ENCODE measurements around the gene DCAF10. TPM values are rescaled to one million over a fixed set of nuclear protein-coding genes. Genes with fewer than 3 reads are reported as not detected.
"Not testable (repeated sequence)": the region's sequence is repeated elsewhere in the genome, so short reads cannot be mapped to it uniquely, and the experiment has no call there.

DCAF10 gene
- total RNA-seq, 1 experiment from 2014 or later, result 13.5 TPM

DNA sequence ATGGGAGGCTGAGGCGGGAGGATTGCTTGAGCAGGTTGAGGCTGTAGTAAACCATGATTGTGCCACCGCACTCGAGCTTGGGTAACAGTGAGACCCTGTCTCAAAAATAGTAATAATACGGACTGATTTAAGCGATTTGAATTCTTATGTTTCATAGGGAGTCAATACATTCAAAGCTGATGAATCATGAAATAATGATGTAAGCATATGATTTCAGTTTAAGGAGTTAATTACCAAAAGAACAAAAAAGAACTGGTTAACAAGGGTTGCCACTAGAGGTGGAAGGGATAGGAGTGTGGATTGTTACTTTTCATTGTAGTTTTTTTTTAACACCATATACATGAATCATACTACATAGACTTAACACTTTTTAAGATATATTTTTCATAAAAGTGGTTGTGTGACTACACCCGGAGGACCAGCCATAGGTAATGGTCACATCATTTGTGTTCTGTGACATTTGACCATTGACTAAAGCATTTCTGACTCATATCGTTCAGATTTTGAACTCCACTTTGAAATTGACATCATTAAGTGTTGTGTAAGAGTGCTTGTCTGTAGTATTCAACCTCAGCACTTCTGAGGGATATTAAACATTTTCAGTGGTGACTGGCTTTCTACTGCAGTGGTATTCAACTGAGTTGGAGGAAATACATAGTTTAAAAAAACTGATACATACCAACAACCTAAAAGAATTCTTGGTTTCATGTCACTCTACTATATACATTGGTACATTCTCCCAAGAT, 40.0 kb upstream of the DCAF10 start:
- Mint-ChIP-seq H3K9me3 (ENCODE audit: unreplicated experiment) (no peaks in the 10 kb centered on the region), H3K36me3 (ENCODE audit: insufficient read depth, unreplicated experiment) (peaks cover 10% of the 10 kb centered on the region), H3K27me3 (ENCODE audit: insufficient read depth, unreplicated experiment) (no peaks in the 10 kb centered on the region), H3K4me3 (ENCODE audit: unreplicated experiment) (no peak overlapping the region), H3K27ac (ENCODE audit: unreplicated experiment) (no peak overlapping the region), H3K4me1 (ENCODE audit: low read depth, unreplicated experiment) (peaks cover 6% of the 10 kb centered on the region)
- POLR2A ChIA-PET, result no interaction called here
- H3K9me3 ChIP-seq, result no peaks in the 10 kb centered on the region
- no peak overlapping the region for H3K4me3 ChIP-seq (ENCODE audit: low read depth, low read length)
- H3K27me3 ChIP-seq (replicated peaks; ENCODE audit: control insufficient read depth, insufficient read depth, low read length), result no peaks in the 10 kb centered on the region
- no peaks in the 10 kb centered on the region for H3K4me1 ChIP-seq
- intact Hi-C loops (cut with micrococcal nuclease; ENCODE audit: unreplicated experiment), result no loop called here
- no peaks in the 10 kb centered on the region for H3K36me3 ChIP-seq (ENCODE audit: control insufficient read depth, insufficient read depth, low read length)
- DNase-seq, result no peak
- BruUV-seq (replicated peaks), result no TSS peak
- TF ChIP-seq, protein P1, sequence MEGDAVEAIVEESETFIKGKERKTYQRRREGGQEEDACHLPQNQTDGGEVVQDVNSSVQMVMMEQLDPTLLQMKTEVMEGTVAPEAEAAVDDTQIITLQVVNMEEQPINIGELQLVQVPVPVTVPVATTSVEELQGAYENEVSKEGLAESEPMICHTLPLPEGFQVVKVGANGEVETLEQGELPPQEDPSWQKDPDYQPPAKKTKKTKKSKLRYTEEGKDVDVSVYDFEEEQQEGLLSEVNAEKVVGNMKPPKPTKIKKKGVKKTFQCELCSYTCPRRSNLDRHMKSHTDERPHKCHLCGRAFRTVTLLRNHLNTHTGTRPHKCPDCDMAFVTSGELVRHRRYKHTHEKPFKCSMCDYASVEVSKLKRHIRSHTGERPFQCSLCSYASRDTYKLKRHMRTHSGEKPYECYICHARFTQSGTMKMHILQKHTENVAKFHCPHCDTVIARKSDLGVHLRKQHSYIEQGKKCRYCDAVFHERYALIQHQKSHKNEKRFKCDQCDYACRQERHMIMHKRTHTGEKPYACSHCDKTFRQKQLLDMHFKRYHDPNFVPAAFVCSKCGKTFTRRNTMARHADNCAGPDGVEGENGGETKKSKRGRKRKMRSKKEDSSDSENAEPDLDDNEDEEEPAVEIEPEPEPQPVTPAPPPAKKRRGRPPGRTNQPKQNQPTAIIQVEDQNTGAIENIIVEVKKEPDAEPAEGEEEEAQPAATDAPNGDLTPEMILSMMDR (IDR thresholded peaks at IDR 0.05; ENCODE audit: insufficient read depth in 1 of 2, low read depth in 1 of 2, low read length in 1 of 2, severe bottlenecking in 1 of 2, unreplicated experiment in 1 of 2), result no peak
- CTCF ChIA-PET, result interaction anchor here (0.6 kb wide), 1 partner anchor 376 kb away, joined by 3 read pairs; no protein-coding TSS in a partner anchor

GRCh38 chr9:37761511-37761910, 39.1 kb upstream of the DCAF10 start:
- TF ChIP-seq, protein P1 (IDR thresholded peaks at IDR 0.05; ENCODE audit: insufficient read depth in 1 of 2, low read depth in 1 of 2, low read length in 1 of 2, severe bottlenecking in 1 of 2, unreplicated experiment in 1 of 2), result no peak

DNA sequence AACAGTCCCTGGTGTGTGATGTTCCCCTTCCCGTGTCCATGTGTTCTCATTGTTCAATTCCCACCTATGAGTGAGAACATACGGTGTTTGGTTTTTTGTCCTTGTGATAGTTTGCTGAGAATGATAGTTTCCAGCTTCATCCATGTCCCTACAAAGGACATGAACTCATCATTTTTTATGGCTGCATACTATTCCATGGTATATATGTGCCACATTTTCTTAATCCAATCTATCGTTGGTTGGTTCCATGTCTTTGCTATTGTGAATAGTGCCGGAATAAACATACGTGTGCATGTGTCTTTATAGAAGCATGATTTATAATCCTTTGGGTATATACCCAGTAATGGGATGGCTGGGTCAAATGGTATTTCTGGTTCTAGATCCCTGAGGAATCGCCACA, 35.3 kb upstream of the DCAF10 start:
- H3K27me3 Mint-ChIP-seq (ENCODE audit: insufficient read depth, unreplicated experiment); H3K27ac Mint-ChIP-seq (ENCODE audit: unreplicated experiment); H3K4me1 ChIP-seq; H3K36me3 ChIP-seq (ENCODE audit: control insufficient read depth, insufficient read depth, low read length); H3K27me3 ChIP-seq (replicated peaks; ENCODE audit: control insufficient read depth, insufficient read depth, low read length); H3K4me3 Mint-ChIP-seq (ENCODE audit: unreplicated experiment); H3K9me3 Mint-ChIP-seq (ENCODE audit: unreplicated experiment); BruUV-seq (replicated peaks); H3K4me1 Mint-ChIP-seq (ENCODE audit: low read depth, unreplicated experiment); intact Hi-C loops (cut with micrococcal nuclease; ENCODE audit: unreplicated experiment); DNase-seq; H3K9me3 ChIP-seq; H3K4me3 ChIP-seq (ENCODE audit: low read depth, low read length); CTCF ChIA-PET; POLR2A ChIA-PET: not testable (repeated sequence)
- H3K36me3 Mint-ChIP-seq (ENCODE audit: insufficient read depth, unreplicated experiment), result peaks cover 12% of the 10 kb centered on the region

More at GRCh38 chr9:37761511-37761910, 39.1 kb upstream of the DCAF10 start:
- H3K27me3 ChIP-seq (replicated peaks; ENCODE audit: control insufficient read depth, insufficient read depth, low read length), result no peaks in the 10 kb centered on the region
- no TSS peak for BruUV-seq (replicated peaks)
- Mint-ChIP-seq H3K4me3 (ENCODE audit: unreplicated experiment) (no peak overlapping the region), H3K36me3 (ENCODE audit: insufficient read depth, unreplicated experiment) (peaks cover 12% of the 10 kb centered on the region), H3K27ac (ENCODE audit: unreplicated experiment) (no peak overlapping the region), H3K27me3 (ENCODE audit: insufficient read depth, unreplicated experiment) (no peaks in the 10 kb centered on the region), H3K4me1 (ENCODE audit: low read depth, unreplicated experiment) (peaks cover 6% of the 10 kb centered on the region), H3K9me3 (ENCODE audit: unreplicated experiment) (no peaks in the 10 kb centered on the region)
- H3K36me3 ChIP-seq (ENCODE audit: control insufficient read depth, insufficient read depth, low read length), result no peaks in the 10 kb centered on the region
- ChIA-PET CTCF (no interaction called here), POLR2A (no interaction called here)
- no peaks in the 10 kb centered on the region for H3K9me3 ChIP-seq
- no peak overlapping the region for H3K4me3 ChIP-seq (ENCODE audit: low read depth, low read length)
- no peaks in the 10 kb centered on the region for H3K4me1 ChIP-seq
- intact Hi-C loops (cut with micrococcal nuclease; ENCODE audit: unreplicated experiment), result no loop called here
- DNase-seq, result no peak
